Measurements from ENCODE around the gene CDH6.
"Not testable (repeated sequence)": the region's sequence is repeated elsewhere in the genome, so short reads cannot be mapped to it uniquely, and the experiment has no call there.

The CDH6 gene

GRCh38 chr5:31334061-31334860, 140.8 kb downstream of the CDH6 start:
- DNase-seq, result no peak

GRCh38 chr5:31335456-31335855, 142.0 kb downstream of the CDH6 start:
- no peak for DNase-seq

- DNase-seq, result no peak
Measured at GRCh38 chr5:31343946-31344345, 150.5 kb downstream of the CDH6 start.

DNA sequence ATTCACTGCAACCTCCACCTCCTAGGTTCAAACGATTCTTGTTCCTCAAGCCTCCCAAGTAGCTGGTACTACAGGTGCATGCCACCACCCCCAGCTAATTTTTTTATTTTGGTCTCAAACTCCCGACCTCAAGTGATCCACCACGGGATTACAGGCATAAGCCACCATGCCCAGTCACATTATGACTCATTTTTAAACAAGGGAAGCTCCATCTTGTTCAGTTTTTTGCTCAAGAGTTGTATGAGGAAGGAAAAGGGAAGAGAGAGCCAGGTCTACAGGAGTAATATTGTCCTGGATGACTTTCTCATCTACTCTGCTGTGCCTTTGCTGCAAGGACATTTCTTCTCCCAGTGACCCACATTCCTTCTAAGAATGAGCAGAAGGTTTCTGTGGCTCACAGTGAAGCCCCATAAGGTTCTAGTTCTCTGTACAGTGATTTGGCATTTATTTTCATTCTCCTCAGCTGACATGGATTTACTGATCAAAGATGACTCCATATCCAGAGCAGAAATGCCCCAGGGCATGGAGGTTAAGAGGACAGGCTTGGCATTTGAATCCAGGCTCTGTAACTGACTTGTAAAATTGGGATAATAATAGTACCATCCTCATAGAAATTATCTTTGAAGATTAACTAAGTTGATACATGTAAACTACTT, 153.5 kb downstream of the CDH6 start:
- no peak for DNase-seq

- DNase-seq, result no peak
Measured at GRCh38 chr5:31347552-31347905, 154.0 kb downstream of the CDH6 start.

DNA sequence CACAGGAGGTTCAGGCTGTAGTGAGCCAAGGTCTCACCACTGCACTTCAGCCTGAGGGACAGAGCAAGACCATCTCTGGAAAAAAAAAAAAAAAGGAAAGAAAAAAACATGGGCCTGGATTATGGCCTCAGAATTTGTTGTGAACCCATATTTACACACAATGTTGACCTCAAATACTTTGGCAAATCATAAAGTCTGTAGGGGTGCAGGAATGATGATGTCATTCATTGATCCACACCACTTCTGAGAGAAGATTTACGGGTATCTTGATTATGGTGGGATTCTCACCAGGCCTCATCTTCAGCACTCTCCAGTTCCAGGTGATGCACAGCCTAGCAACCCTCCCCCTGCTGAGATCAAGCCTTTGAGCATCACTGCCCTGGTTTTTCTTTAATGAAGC, 156.9 kb downstream of the CDH6 start:
- DNase-seq, result no peak

DNA sequence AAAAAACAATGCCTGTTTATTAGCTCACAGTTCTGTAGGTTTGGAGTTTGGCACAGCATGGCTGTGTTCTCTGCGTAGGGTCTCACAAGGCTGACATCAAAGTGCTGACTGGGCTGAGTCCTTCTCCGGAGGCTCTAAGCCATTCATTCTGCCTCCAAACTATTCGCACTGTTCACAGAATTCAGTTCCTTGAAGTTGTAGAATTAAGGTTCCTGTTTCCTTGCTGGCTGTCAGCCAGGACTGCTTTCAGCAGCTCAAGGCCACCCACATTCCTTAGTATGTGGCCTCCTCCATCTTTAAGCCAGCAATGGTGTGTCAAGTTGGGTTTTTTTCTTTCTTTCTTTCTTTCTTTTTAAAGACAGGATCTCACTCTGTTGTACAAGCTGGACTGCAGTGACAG, 161.9 kb downstream of the CDH6 start:
- DNase-seq, result no peak

- DNase-seq, result no peak
Measured at GRCh38 chr5:31357038-31357437, 163.6 kb downstream of the CDH6 start.

GRCh38 chr5:31359839-31360238, 166.4 kb downstream of the CDH6 start:
- DNase-seq, result no peak

GRCh38 chr5:31361234-31361633, 167.7 kb downstream of the CDH6 start:
- DNase-seq, result no peak

DNA sequence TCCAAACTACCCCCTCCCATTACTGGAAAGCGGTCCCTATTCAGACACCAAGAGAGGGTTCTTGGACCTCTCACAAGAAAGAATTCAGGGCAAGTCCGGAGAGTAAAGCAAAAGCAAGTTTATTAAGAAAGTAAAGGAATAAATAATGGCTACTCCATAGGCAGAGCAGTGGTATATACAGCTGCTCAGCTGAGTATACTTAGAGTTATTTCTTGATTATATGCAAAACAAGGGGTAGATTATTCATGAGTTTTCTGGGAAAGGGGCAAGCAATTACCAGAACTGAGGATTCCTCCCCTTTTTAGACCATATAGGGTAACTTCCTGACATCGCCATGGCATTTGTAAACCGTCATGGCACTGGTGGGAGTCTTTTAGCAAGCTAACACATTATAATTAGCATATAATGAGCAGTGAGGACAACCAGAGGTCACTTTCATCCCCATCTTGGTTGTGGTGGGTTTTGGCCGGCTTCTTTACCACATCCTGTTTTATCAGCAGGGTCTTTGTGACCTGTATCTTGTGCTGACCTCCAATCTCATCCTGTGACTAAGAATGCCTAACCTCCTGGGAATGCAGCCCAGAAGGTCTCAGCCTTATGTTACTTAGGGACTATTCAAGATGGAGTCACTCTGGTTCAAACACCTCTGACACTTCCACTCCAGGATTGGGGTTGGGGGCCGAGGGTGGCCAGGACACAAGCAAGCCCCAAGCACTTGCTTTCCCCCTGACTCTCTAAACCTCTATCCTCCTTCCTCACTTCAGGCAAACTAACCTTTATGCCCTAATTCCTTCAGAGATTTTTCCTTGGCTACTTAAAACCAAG, 168.4 kb downstream of the CDH6 start:
- not testable (repeated sequence) for DNase-seq

GRCh38 chr5:31362529-31362900, 169.0 kb downstream of the CDH6 start:
- DNase-seq, result no peak

DNA sequence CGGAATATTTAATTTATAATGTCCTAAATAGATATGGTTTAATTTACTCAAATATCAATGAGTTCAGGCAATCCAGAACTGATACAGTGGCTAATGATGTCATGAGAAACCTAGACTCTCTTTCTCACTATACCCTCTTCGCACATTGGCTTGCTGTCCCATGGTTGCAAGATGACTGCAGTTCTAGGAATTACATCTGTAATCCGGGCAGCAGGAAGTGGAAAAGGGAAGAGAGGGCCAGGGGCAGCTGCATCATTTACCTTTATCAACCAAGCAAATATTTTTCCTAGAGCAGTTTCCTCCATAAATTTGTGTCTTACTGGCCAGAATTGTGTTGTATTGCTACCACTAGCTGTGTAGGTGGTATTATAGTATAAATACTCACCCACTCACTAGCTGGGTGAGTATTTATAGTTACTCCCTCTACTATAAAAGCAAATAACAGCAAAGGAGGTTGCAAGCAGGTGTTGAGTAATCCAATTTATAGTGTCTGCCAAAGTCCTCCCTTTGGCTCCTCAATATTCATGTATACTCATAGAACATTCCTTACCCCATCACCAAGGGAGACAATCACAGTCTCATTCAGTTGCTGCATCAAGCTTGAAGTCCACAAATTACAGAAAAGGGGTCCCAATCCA, 169.6 kb downstream of the CDH6 start:
- DNase-seq, result no peak

DNA sequence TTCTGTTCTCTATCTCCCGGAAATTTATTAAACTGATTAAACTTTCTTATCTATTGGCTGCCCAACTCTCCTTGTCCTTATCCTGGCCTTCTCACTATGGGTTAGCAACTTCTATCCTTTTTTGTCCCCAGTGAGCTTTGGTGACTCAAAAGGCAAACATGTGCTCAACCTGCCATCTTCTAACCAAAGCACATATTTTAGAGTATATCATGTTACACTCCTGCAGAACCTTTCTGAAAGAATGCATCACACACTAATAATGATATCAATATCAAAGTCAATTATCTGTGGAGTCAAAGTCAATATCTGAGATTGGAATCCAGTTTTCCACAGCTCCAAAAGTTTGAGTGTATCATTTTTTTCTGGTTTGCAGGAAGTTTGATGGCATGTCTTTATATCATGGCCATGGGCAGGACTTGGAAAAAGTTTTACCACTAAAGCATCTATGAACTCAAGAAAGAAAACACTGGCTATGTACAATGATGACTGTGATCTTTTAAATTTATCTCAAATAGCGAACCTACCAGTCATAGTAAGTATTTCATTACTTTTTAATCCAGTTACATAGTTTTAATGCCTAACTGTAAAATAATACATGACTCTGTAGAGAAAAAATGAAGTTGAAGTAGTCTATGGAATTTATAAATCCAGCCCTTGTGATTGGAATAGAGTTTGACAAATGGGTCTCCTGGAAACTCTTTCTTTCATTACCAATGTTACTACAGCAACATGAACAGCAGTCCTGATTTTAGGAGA, 171.6 kb downstream of the CDH6 start:
- peak; percentile 72 for DNase-seq

DNA sequence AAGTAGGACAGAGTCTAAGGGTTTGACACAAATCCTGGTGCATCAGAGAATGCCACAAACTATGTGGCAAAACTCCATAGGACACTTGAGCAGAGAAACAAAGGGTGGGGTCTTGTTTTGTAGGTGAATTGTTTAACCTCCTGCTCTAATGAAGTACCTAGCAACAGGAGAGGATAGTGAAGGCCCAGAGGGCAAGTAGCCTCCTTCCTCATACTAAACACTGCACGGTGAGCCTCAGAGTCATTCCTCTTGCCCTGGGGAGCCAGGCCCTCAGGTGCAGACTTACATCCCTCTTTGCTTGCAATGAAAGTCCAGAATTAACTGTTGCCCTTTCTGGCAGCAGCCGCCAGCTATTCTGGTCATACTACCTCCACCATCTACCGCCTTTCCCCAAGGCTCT, 172.3 kb downstream of the CDH6 start:
- no peak for DNase-seq

DNA sequence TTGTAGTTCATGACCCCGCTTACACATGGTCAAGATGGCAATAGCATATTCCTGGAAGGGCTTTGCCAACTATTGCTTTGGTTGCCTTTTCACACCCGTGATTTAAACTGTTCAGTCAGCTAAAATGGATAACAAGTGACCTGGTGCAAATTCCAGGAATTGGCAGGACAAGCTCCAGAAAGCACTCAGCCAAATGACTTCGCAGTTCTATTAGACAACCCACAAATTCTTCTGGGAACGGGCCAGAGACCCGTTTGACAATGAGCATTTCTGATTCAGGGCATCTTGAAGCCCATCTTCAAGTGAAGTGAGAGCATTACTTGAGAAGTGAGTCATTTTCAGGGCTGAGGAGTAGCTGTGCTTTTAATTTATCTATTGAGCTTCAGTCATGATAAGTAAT, 173.5 kb downstream of the CDH6 start:
- no peak for DNase-seq

DNA sequence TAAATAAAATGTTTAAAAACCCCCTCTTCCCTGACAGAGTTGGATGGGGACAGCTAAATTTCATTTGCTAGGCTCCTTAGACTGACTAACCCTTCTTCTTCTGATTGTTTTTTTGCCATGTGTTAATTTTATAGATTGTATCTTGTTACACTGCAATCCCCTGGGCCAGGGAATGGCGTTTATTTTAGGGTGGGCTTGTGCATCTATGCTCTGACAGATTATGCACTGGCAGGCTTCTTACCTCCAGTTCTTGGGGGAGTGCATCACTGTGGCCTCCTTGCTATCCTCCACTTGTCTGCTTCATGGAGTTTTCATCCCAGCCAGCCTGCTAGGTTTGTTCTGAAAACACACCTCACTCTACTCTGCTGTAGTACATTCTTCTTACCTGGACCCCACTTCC, 178.6 kb downstream of the CDH6 start:
- DNase-seq, result no peak

DNA sequence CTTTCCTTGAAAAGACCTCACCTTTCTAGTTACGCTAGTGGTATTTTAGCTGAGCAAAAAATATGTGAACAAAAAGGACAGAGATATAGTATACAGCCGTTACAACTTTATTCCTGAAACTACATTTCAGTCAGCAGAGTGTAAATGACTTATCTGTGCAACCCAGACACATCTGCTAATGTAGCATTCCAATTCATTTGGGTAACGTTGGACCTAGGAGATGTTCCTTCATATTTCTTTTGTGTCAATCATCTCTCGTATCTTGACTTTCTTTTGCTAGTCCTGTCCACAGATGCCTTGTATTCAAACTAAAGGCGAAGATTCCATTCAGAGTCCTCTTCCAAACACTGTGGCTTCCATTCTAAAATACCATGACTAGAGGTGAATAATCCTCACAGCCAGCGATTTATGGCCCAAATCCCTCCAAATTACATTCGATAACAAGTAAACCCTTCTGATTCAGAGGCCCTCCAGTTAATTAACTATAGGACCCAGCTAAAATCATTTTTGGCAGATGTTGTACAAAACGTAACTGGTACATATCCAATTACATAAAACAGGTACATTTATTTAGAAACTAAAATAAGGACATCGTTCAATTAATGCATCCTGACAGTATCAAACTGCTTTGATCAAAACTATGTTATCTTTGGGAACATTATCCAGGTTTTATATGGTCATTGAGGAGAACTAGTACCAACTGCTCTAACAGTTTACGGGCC, 182.7 kb downstream of the CDH6 start:
- DNase-seq, result no peak

- no peak for DNase-seq
Measured at GRCh38 chr5:31377274-31377946, 183.9 kb downstream of the CDH6 start.

- DNase-seq, result no peak
Measured at GRCh38 chr5:31378136-31378535, 184.7 kb downstream of the CDH6 start.

Data from amniotic stem cell (primary cell).